GM21529 (cell line): ENCODE measurements around the gene PARD6G.

Experiments
- ATAC-seq: cut with Tn5 transposase; IDR thresholded peaks from one replicate; pipeline ENCODE4 v1.9.1; 2021; ENCODE audit not compliant: unreplicated experiment

Gene PARD6G

GRCh38 chr18:80218341-80219227 is 28.7 kb downstream of the PARD6G start:
- no peak for ATAC-seq

- ATAC-seq = no peak
Measured at GRCh38 chr18:80213182-80213581, 34.1 kb downstream of the PARD6G start.

- peak; percentile 85 for ATAC-seq
Measured at GRCh38 chr18:80210312-80211083, 36.8 kb downstream of the PARD6G start.

GRCh38 chr18:80208620-80209019 is 38.7 kb downstream of the PARD6G start:
- ATAC-seq = no peak

GRCh38 chr18:80205294-80205693 is 42.0 kb downstream of the PARD6G start:
- no peak for ATAC-seq

GRCh38 chr18:80204142-80204541 is 43.2 kb downstream of the PARD6G start:
- no peak for ATAC-seq

- no peak for ATAC-seq
Measured at GRCh38 chr18:80203249-80203648, 44.1 kb downstream of the PARD6G start.

GRCh38 chr18:80202264-80202998 is 44.9 kb downstream of the PARD6G start:
- peak; percentile 87 for ATAC-seq

GRCh38 chr18:80201739-80202138 is 45.6 kb downstream of the PARD6G start:
- ATAC-seq = peak; percentile 8

GRCh38 chr18:80200932-80201672 is 46.2 kb downstream of the PARD6G start:
- ATAC-seq = no peak

GRCh38 chr18:80200171-80200931 is 47.0 kb downstream of the PARD6G start:
- no peak for ATAC-seq

- no peak for ATAC-seq
Measured at GRCh38 chr18:80198994-80199748, 48.1 kb downstream of the PARD6G start.

- no peak for ATAC-seq
Measured at GRCh38 chr18:80198391-80198790, 48.9 kb downstream of the PARD6G start.

GRCh38 chr18:80197528-80197927 is 49.8 kb downstream of the PARD6G start:
- no peak for ATAC-seq

GRCh38 chr18:80196528-80197320 is 50.6 kb downstream of the PARD6G start:
- no peak for ATAC-seq

- ATAC-seq = peak; percentile 69
Measured at GRCh38 chr18:80194874-80195570, 52.3 kb downstream of the PARD6G start.

GRCh38 chr18:80193701-80194100 is 53.6 kb downstream of the PARD6G start:
- no peak for ATAC-seq
